ENCODE results near the gene CD58.

DNA sequence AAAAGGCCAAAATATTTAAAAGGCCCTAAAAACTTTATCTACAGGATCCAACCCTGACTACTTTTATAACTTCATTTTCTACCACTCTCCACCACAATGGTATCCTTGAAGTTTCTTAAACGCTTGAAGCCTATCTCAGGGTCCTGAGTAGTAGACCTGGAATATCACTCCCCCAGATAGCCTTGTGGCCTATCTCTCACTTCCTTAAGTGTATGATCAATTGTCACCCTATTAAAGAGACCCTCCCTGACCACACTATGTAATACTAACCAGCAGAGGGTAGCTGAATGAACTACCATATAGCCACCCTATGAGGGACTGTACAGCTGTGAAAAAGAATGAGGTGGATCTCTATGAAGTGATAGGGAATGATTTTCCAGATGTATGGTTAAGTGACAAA, 5.6 kb downstream of the CD58 start:
- no peak for TF ChIP-seq ETS2 (tag; IDR thresholded peaks at IDR 0.05; ENCODE audit: borderline replicate concordance, poor library complexity, severe bottlenecking)
- no peak for TF ChIP-seq ZFP30 (CRISPR knock-in tag; IDR thresholded peaks at IDR 0.05; ENCODE audit: borderline replicate concordance)
- TF ChIP-seq ESRRA (IDR thresholded peaks at IDR 0.05; ENCODE audit: borderline replicate concordance, low read depth), result no peak
- TF ChIP-seq ZNF699 (CRISPR knock-in tag; IDR thresholded peaks at IDR 0.05; ENCODE audit: insufficient replicate concordance), result no peak
- no peak for TF ChIP-seq FOXP1 (CRISPR knock-in tag; IDR thresholded peaks at IDR 0.05)
- TF ChIP-seq RFX5 (IDR thresholded peaks at IDR 0.05; ENCODE audit: low read depth, low read length), result no peak
- no peak for TF ChIP-seq ZNF384 (IDR thresholded peaks at IDR 0.05; ENCODE audit: low read depth, low read length)
- no peak for TF ChIP-seq EZH2 (IDR thresholded peaks at IDR 0.05; ENCODE audit: borderline replicate concordance, low read depth, low read length)
- TF ChIP-seq POU5F1 (IDR thresholded peaks at IDR 0.05; ENCODE audit: borderline replicate concordance, low read depth, low read length, partially characterized antibody), result no peak
- TF ChIP-seq GABPA (tag; conservative IDR thresholded peaks at IDR 0.05; ENCODE audit: low read depth), result no peak
- TF ChIP-seq, protein P1, sequence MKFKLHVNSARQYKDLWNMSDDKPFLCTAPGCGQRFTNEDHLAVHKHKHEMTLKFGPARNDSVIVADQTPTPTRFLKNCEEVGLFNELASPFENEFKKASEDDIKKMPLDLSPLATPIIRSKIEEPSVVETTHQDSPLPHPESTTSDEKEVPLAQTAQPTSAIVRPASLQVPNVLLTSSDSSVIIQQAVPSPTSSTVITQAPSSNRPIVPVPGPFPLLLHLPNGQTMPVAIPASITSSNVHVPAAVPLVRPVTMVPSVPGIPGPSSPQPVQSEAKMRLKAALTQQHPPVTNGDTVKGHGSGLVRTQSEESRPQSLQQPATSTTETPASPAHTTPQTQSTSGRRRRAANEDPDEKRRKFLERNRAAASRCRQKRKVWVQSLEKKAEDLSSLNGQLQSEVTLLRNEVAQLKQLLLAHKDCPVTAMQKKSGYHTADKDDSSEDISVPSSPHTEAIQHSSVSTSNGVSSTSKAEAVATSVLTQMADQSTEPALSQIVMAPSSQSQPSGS (CRISPR knock-in tag; IDR thresholded peaks at IDR 0.05), result no peak
